ENCODE measurements around the gene FAM83E. TPM values are rescaled to one million over a fixed set of nuclear protein-coding genes. Genes with fewer than 3 reads are reported as not detected.

The FAM83E gene
- total RNA-seq, 6 donors from 2014 or later, result 24.0 to 87.3 (median 43.3) TPM

DNA sequence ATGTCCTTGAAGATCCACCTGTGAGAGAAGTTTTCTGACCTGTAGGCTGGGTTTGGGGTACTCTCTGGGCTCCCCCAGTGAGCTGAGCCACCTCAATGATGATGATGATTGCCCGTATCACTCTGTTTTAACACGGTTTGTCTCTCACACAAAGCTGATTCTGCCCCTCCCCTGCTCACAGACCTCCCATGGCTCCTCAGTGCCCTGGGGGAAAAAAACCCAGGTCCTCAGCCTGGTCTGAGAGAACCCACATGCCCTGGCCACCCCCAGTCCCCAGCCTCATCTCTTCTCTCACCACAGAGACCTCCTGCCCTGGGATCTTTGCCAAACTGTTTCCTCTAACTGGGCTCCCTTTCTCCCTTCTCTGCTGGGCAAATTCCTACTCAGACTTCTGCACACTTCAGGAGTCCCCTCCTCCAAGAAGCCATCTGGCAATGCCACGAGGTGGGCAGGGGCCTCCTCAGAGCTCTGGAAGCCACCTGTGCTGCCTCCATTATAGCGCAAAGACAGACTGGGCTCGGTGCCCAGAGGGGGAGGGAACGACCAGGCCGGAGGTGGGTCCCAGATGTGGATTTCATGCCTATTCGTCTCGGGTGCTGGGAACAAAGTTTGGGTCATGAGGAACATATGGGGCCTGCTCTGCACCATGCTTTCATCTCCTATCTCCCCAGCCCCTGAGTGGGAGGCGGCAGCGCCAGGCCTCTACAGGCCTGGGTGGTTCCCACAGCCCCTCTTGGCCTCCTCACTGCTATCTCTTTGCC lies 39.6 kb upstream of the FAM83E start:
- TF ChIP-seq POLR2AphosphoS5 (IDR thresholded peaks at IDR 0.05) (no peak), EP300 (IDR thresholded peaks at IDR 0.05) (no peak), POLR2A (IDR thresholded peaks at IDR 0.05) (no peak)
- TF ChIP-seq, protein P1, sequence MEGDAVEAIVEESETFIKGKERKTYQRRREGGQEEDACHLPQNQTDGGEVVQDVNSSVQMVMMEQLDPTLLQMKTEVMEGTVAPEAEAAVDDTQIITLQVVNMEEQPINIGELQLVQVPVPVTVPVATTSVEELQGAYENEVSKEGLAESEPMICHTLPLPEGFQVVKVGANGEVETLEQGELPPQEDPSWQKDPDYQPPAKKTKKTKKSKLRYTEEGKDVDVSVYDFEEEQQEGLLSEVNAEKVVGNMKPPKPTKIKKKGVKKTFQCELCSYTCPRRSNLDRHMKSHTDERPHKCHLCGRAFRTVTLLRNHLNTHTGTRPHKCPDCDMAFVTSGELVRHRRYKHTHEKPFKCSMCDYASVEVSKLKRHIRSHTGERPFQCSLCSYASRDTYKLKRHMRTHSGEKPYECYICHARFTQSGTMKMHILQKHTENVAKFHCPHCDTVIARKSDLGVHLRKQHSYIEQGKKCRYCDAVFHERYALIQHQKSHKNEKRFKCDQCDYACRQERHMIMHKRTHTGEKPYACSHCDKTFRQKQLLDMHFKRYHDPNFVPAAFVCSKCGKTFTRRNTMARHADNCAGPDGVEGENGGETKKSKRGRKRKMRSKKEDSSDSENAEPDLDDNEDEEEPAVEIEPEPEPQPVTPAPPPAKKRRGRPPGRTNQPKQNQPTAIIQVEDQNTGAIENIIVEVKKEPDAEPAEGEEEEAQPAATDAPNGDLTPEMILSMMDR (IDR thresholded peaks at IDR 0.05), result no peak
- WGBS, 2 donors, result 57 to 67% methylated on average over 6 to 11 of the region's 11 CpGs
- H3K36me3 ChIP-seq, result no peaks in the 10 kb centered on the region
- no peaks in the 10 kb centered on the region for H3K4me1 ChIP-seq
- no peaks in the 10 kb centered on the region for H3K27me3 ChIP-seq
- DNase-seq (no peak), ATAC-seq (ENCODE audit: low FRiP score in 2 of 2) (no peak)
- no peak overlapping the region for H3K4me3 ChIP-seq
- H3K27ac ChIP-seq, result no peak overlapping the region
- no peaks in the 10 kb centered on the region for H3K9me3 ChIP-seq

DNA sequence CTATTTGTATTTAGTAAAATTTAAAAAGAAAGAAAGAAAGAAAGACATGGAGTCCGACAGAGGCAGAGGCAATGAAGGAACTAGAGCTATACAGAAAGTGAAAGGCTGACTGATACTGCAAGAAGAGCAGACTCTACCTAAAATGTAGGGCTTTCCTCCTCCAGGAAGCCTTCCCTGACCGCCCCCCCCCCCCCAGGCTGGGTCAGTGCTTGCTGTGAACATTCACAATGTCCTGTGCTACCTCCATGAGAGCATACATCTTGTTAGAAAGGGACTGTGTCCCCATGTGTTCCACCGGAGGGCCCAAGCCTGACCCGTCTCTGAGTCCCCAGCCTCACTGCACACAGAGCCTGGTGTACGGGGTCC lies 36.8 kb upstream of the FAM83E start:
- no peaks in the 10 kb centered on the region for H3K36me3 ChIP-seq

DNA sequence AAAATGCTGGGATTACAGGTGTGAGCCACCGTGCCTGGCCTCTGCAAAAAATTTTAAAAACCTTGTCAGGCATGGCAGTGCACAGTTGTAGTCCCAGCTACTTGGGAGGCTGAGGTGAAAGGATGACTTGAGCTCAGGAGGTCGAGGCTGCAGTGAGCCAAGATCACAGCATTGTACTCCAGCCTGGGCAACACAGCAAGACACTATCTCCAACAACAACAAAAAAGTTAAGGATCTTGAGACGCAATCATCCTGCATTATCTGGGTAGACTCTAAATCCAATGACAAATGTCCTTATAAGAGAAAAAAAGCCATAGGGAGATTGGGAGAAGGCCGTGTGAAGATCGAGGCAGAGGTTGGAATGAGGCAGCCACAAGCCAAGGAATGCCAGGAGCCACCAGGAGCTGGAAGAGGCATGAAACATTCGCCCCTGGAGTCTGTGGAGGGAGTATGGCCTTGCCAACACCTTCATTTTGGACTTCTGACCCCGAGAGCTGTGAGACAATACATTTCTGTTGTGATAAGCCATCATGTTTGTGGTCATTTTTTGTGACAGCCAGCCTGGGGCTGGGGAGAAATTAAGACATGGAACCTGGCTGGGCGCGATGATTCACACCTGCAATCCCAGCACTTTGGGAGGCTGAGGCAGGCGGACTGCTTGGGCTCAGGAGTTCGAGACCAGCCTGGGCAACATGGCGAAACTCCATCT lies 36.3 kb upstream of the FAM83E start:
- no peak for DNase-seq
- no peaks in the 10 kb centered on the region for H3K27me3 ChIP-seq
- peaks cover 0 to 7% (median 5%) of the 10 kb centered on the region in 4 donors for H3K4me1 ChIP-seq
- no peaks in the 10 kb centered on the region for H3K9me3 ChIP-seq
- 91 to 93% methylated on average over 12 of the region's 12 CpGs for WGBS, 2 donors
- no peak for ATAC-seq (ENCODE audit: low FRiP score in 2 of 2)
- H3K4me3 ChIP-seq, result no peak overlapping the region
- no peak for TF ChIP-seq POLR2AphosphoS5 (IDR thresholded peaks at IDR 0.05)
- no peak for TF ChIP-seq EP300 (IDR thresholded peaks at IDR 0.05)
- TF ChIP-seq, protein P1 (IDR thresholded peaks at IDR 0.05), result no peak
- no peak for TF ChIP-seq POLR2A (IDR thresholded peaks at IDR 0.05)
- H3K36me3 ChIP-seq, result no peaks in the 10 kb centered on the region
- no peak overlapping the region for H3K27ac ChIP-seq

More for the DNA sequence above, 36.8 kb upstream of the FAM83E start:
- Histone ChIP-seq H3K4me3 (no peak overlapping the region), H3K27me3 (no peaks in the 10 kb centered on the region), H3K27ac (no peak overlapping the region), H3K4me1 (peaks cover 0 to 3% (median 0%) of the 10 kb centered on the region in 4 donors), H3K9me3 (no peaks in the 10 kb centered on the region)
- no peak for ATAC-seq (ENCODE audit: low FRiP score in 2 of 2)
- DNase-seq, result no peak
- WGBS, 2 donors, result 88% methylated on average over 2 to 5 of the region's 5 CpGs
- TF ChIP-seq EP300 (IDR thresholded peaks at IDR 0.05), result no peak
- TF ChIP-seq, protein P1 (IDR thresholded peaks at IDR 0.05), result no peak
- no peak for TF ChIP-seq POLR2A (IDR thresholded peaks at IDR 0.05)
- no peak for TF ChIP-seq POLR2AphosphoS5 (IDR thresholded peaks at IDR 0.05)

DNA sequence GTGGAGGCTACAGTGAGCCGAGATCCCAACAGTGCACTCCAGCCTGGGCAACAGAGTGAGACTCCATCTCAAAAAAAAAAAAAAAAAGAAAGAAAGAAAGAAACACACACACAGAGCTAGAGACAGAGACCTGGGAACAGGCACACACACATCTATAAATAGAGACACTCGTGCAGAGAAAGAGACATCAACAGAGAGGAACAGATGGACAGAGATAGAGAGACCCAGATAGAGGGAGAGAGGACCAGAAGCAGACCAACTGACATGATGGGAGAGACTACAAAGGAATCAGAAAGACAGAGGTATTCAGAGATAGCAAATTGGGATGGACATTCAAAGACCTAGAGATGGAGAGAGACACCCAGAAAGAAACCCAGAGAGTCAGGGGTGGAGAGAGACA lies 33.3 kb upstream of the FAM83E start:
- ATAC-seq (ENCODE audit: low FRiP score in 2 of 2) (no peak), DNase-seq (no peak)
- WGBS, 2 donors, result 65 to 72% methylated on average over 2 of the region's 2 CpGs
- Histone ChIP-seq H3K4me1 (peaks cover 17 to 23% (median 23%) of the 10 kb centered on the region in 4 donors), H3K27ac (no peak overlapping the region), H3K9me3 (no peaks in the 10 kb centered on the region), H3K27me3 (no peaks in the 10 kb centered on the region), H3K4me3 (no peak overlapping the region), H3K36me3 (no peaks in the 10 kb centered on the region)
- TF ChIP-seq EP300 (IDR thresholded peaks at IDR 0.05) (no peak), POLR2A (IDR thresholded peaks at IDR 0.05) (no peak), POLR2AphosphoS5 (IDR thresholded peaks at IDR 0.05) (no peak)
- TF ChIP-seq, protein P1 (IDR thresholded peaks at IDR 0.05), result no peak

All from upper lobe of left lung (tissue), 6 donors.